ENCODE results near the gene CACNA1I.

CACNA1I gene

GRCh38 chr22:39716534-39716933, 146.0 kb downstream of the CACNA1I start:
- TF ChIP-seq CTCF (IDR thresholded peaks at IDR 0.05; ENCODE audit: insufficient read depth, missing control alignments) = no peak
- no peak for FAIRE-seq

GRCh38 chr22:39717099-39717498, 146.5 kb downstream of the CACNA1I start:
- FAIRE-seq (no peak), DNase-seq (ENCODE audit: insufficient read length, low spot score) (no peak)
- TF ChIP-seq CTCF (IDR thresholded peaks at IDR 0.05; ENCODE audit: insufficient read depth, missing control alignments) = no peak

More at GRCh38 chr22:39716534-39716933, 146.0 kb downstream of the CACNA1I start:
- DNase-seq (ENCODE audit: insufficient read length, low spot score) = no peak

DNA sequence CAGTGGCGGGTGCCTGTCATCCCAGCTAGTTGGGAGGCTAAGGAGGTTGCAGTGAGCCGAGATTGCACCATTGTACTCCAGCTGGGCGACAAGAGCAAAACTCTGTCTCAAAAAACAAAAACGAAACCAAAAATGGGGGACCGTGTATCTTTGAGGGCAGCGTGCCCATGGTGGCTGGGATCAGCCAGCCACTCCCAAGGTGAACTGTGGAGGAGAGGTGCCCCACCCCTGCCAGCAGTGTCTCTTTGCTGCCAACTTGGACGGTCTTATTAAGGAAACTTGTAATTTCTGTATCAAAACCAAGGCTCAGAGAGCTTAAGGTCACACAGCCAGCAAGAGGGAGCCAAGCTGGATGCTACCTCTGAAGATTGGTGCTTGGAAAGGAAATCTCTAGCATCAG, 147.7 kb downstream of the CACNA1I start:
- no peak for TF ChIP-seq CTCF (IDR thresholded peaks at IDR 0.05; ENCODE audit: insufficient read depth, missing control alignments)
- no peak for FAIRE-seq
- DNase-seq (ENCODE audit: insufficient read length, low spot score) = no peak

DNA sequence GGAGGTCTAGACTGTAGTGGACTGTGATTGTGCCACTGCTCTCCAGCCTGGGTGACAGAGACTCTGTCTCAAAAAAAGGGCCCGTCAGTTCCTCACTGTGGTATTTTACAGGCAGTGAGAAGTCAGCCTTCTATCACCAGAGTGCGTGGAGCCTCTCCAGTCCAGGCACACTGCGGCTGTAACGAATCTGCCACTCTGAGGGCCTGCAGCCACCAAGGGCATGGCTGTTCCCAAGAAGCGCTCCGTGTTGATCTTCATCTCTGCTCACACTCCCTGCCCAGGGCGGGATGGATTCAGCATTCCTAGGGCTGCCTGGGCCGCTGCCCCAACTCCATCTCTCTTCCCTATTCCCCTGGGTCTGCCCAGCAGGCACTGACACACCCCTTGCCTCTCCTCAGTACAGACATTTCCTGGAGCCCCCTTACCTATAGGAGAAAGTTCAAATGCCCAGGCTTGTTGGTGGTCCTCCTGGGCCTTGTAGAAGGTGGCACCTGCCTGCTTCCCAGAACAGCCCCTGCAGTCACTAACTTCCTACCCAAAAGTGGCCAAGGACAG, 148.4 kb downstream of the CACNA1I start:
- no peak for FAIRE-seq

GRCh38 chr22:39719559-39720450, 149.3 kb downstream of the CACNA1I start:
- DNase-seq (ENCODE audit: insufficient read length, low spot score) (no peak), FAIRE-seq (no peak)
- no peak for TF ChIP-seq CTCF (IDR thresholded peaks at IDR 0.05; ENCODE audit: insufficient read depth, missing control alignments)

More for the DNA sequence above, 148.4 kb downstream of the CACNA1I start:
- no peak for TF ChIP-seq CTCF (IDR thresholded peaks at IDR 0.05; ENCODE audit: insufficient read depth, missing control alignments)
- DNase-seq (ENCODE audit: insufficient read length, low spot score) = no peak

- DNase-seq (ENCODE audit: insufficient read length, low spot score) (no peak), FAIRE-seq (no peak)
- no peak for TF ChIP-seq CTCF (IDR thresholded peaks at IDR 0.05; ENCODE audit: insufficient read depth, missing control alignments)
Observed at GRCh38 chr22:39721206-39722031, 150.9 kb downstream of the CACNA1I start.

Measured in D721Med (cell line).